ENCODE measurements around the gene CAV1. TPM values are rescaled to one million over a fixed set of nuclear protein-coding genes. Genes with fewer than 3 reads are reported as not detected.
A peak's percentile ranks its signal among the peaks of the same experiment; 100 is the strongest.

The CAV1 gene
- total and polyA plus RNA-seq, 5 donors from 2014 or later: 0.11 to 0.18 TPM; not detected in 3

GRCh38 chr7:116499168-116500077 lies 25.4 kb upstream of the CAV1 start, which contains the start of gene CAV2:
Gene CAV2 (plus strand): TSS chr7:116499738. CDS start chr7:116499782, 44 bp downstream.
- Mint-ChIP-seq H3K27me3 (peaks cover 63% of the 10 kb centered on the region), H3K4me3 (peak within 1 kb of the TSS in 3 of 4 donors; percentile 70 to 72 (median 70))

DNA sequence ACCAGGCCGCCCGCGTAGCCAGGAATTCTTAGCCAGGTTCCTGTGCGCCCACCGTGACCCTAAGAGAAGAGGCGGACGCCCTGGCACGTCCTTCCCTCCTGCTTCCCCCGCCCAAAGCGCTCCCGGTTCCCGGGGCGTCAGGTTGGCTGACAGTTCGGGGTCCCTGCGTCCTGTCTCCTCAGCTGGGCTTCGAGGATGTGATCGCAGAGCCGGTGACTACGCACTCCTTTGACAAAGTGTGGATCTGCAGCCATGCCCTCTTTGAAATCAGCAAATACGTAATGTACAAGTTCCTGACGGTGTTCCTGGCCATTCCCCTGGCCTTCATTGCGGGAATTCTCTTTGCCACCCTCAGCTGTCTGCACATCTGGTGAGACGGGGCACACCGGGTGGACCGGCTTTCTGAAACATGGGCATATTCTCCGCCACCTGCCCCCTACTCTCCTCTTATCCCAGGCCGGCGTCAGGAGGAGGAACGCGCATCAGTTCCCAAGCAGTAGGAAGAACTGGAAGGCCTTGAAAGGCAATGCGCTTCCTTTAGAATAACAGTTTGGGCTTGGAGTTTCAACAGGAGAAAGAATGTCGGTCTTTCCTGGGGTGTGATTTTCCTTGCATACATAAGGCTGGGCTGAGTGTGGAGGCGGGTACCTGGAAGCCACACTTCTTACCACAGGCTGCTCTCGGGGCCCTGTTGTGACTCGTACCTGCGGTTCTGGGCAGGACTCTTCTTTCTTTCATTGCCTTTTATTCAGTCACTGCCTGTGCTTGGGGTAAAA lies 24.6 kb upstream of the CAV1 start:
- no peak overlapping the region for H3K27ac Mint-ChIP-seq
- peak in 1 of 2 donors; percentile 62 for ATAC-seq (ENCODE audit: low read depth in 2 of 2)
- H3K27me3 ChIP-seq (ENCODE audit: control insufficient read depth, insufficient read depth, low read length): peaks cover 41% of the 10 kb centered on the region
- no peak overlapping the region for H3K4me3 ChIP-seq (ENCODE audit: low read depth, low read length)
- H3K4me1 Mint-ChIP-seq: peaks cover 0 to 9% (median 7%) of the 10 kb centered on the region in 4 donors
- H3K27ac ChIP-seq (ENCODE audit: insufficient read depth, low read length, poor library complexity, severe bottlenecking): no peak overlapping the region
- peaks cover 0 to 4% (median 0%) of the 10 kb centered on the region in 7 donors for H3K9me3 Mint-ChIP-seq
- no peaks in the 10 kb centered on the region for H3K36me3 ChIP-seq (ENCODE audit: control insufficient read depth, insufficient read depth, low read length)
- DNase-seq: peak in 1 of 3 donors; percentile 12
- peaks cover 7% of the 10 kb centered on the region for H3K4me1 ChIP-seq (ENCODE audit: control insufficient read depth, insufficient read depth, low read length, poor library complexity, severe bottlenecking)
- H3K27me3 Mint-ChIP-seq: peaks cover 70% of the 10 kb centered on the region
- no peaks in the 10 kb centered on the region for H3K36me3 Mint-ChIP-seq
- peak overlapping the region in 3 of 4 donors; percentile 70 to 72 (median 70) for H3K4me3 Mint-ChIP-seq
- H3K9me3 ChIP-seq (ENCODE audit: control insufficient read depth in 2 of 2, low read length in 2 of 2): no peaks in the 10 kb centered on the region

More at GRCh38 chr7:116499168-116500077, 25.4 kb upstream of the CAV1 start, which contains the start of gene CAV2:
- no peaks in the 10 kb centered on the region for H3K36me3 Mint-ChIP-seq
- H3K9me3 Mint-ChIP-seq: peaks cover 0 to 4% (median 0%) of the 10 kb centered on the region in 7 donors
- ATAC-seq (ENCODE audit: low read depth in 2 of 2) (peak in 1 of 2 donors; percentile 13), DNase-seq (no peak)
- no peak within 1 kb of the TSS for H3K27ac Mint-ChIP-seq
- no peak within 1 kb of the TSS for H3K27ac ChIP-seq (ENCODE audit: insufficient read depth, low read length, poor library complexity, severe bottlenecking)
- no peaks in the 10 kb centered on the region for H3K36me3 ChIP-seq (ENCODE audit: control insufficient read depth, insufficient read depth, low read length)
- no peak within 1 kb of the TSS for H3K4me3 ChIP-seq (ENCODE audit: low read depth, low read length)
- no peaks in the 10 kb centered on the region for H3K9me3 ChIP-seq (ENCODE audit: control insufficient read depth in 2 of 2, low read length in 2 of 2)
- peaks cover 0 to 9% (median 7%) of the 10 kb centered on the region in 4 donors for H3K4me1 Mint-ChIP-seq
- peaks cover 42% of the 10 kb centered on the region for H3K27me3 ChIP-seq (ENCODE audit: control insufficient read depth, insufficient read depth, low read length)
- H3K4me1 ChIP-seq (ENCODE audit: control insufficient read depth, insufficient read depth, low read length, poor library complexity, severe bottlenecking): peaks cover 7% of the 10 kb centered on the region

DNA sequence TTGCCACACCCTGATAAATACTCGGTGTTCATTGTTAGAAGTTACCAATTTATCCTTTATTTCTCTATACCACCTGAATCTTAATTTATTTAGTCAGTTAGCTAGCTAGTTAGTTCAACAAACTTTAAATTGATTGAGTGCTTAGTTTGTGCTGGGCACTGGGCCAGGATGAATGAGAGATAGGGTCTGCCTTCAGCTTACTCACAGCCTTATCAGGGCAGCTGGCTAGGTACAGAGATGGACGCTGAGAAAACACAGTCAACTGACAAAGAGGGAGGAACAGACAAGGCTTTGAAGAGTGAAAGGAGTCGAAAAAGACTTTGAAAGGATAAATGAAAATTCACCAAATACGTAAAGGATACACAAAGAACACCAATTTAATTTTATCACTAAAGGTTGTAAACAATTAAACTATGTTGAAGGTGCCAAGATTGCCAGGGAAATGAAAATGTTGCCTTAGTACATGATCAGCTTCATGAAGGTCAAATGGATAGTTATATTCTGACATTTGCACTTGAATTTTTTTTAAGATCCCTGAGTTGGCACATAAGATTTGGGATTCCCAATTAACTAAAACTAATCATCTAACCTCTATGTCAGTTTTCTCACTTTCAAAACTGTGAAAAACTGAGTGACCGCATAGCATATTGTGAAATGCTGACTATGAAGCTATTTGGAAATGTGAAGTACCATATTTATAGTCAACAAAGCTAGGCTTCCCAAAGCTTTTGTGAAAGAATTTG lies 23.2 kb upstream of the CAV1 start:
- H3K36me3 ChIP-seq (ENCODE audit: control insufficient read depth, insufficient read depth, low read length): no peaks in the 10 kb centered on the region
- ATAC-seq (ENCODE audit: low read depth in 2 of 2): no peak
- H3K27me3 Mint-ChIP-seq: peaks cover 69% of the 10 kb centered on the region

GRCh38 chr7:116502201-116503096 lies 22.4 kb upstream of the CAV1 start:
- Histone ChIP-seq H3K27me3 (ENCODE audit: control insufficient read depth, insufficient read depth, low read length) (peaks cover 40% of the 10 kb centered on the region), H3K4me1 (ENCODE audit: control insufficient read depth, insufficient read depth, low read length, poor library complexity, severe bottlenecking) (peaks cover 7% of the 10 kb centered on the region), H3K9me3 (ENCODE audit: control insufficient read depth in 2 of 2, low read length in 2 of 2) (no peaks in the 10 kb centered on the region), H3K4me3 (ENCODE audit: low read depth, low read length) (no peak overlapping the region), H3K27ac (ENCODE audit: insufficient read depth, low read length, poor library complexity, severe bottlenecking) (no peak overlapping the region), H3K36me3 (ENCODE audit: control insufficient read depth, insufficient read depth, low read length) (no peaks in the 10 kb centered on the region)
- peak overlapping the region in 1 of 4 donors; percentile 43 for H3K4me3 Mint-ChIP-seq
- no peaks in the 10 kb centered on the region for H3K36me3 Mint-ChIP-seq
- DNase-seq (no peak), ATAC-seq (ENCODE audit: low read depth in 2 of 2) (no peak)
- H3K27ac Mint-ChIP-seq: no peak overlapping the region
- H3K9me3 Mint-ChIP-seq: peaks cover 0 to 4% (median 0%) of the 10 kb centered on the region in 7 donors
- peaks cover 0 to 9% (median 7%) of the 10 kb centered on the region in 4 donors for H3K4me1 Mint-ChIP-seq
- peaks cover 65% of the 10 kb centered on the region for H3K27me3 Mint-ChIP-seq

More for the DNA sequence above, 23.2 kb upstream of the CAV1 start:
- DNase-seq: no peak
- Mint-ChIP-seq H3K4me1 (peaks cover 0 to 9% (median 7%) of the 10 kb centered on the region in 4 donors), H3K9me3 (peaks cover 0 to 4% (median 0%) of the 10 kb centered on the region in 7 donors), H3K36me3 (no peaks in the 10 kb centered on the region), H3K4me3 (no peak overlapping the region), H3K27ac (no peak overlapping the region)
- H3K9me3 ChIP-seq (ENCODE audit: control insufficient read depth in 2 of 2, low read length in 2 of 2): no peaks in the 10 kb centered on the region
- H3K4me3 ChIP-seq (ENCODE audit: low read depth, low read length): no peak overlapping the region
- H3K27ac ChIP-seq (ENCODE audit: insufficient read depth, low read length, poor library complexity, severe bottlenecking): no peak overlapping the region
- peaks cover 41% of the 10 kb centered on the region for H3K27me3 ChIP-seq (ENCODE audit: control insufficient read depth, insufficient read depth, low read length)
- peaks cover 7% of the 10 kb centered on the region for H3K4me1 ChIP-seq (ENCODE audit: control insufficient read depth, insufficient read depth, low read length, poor library complexity, severe bottlenecking)

DNA sequence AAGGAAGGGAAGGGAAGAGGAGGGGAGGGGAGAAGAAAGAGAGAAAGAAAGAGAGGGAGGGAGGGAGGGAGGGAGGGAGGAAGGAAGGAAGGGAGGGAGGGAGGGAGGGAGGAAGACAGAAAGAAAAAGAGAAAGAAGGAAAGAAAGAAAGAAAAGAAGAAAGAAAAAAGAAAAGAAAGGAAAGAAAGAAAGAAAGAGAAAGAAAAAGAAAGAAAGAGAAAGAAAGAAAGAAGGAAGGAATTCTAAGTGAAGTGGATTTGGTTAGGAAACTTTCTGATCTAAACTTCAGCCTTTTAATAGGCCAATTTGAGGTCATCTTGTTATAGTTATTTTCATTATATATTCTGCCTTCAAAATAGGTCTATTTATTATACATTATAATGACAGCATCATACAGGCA lies 21.0 kb upstream of the CAV1 start:
- H3K27me3 Mint-ChIP-seq: peaks cover 53% of the 10 kb centered on the region

GRCh38 chr7:116505278-116505677 lies 19.6 kb upstream of the CAV1 start:
- Histone ChIP-seq H3K4me1 (ENCODE audit: control insufficient read depth, insufficient read depth, low read length, poor library complexity, severe bottlenecking) (peaks cover under 1% of the 10 kb centered on the region), H3K27me3 (ENCODE audit: control insufficient read depth, insufficient read depth, low read length) (peaks cover 25% of the 10 kb centered on the region), H3K9me3 (ENCODE audit: control insufficient read depth in 2 of 2, low read length in 2 of 2) (no peaks in the 10 kb centered on the region), H3K36me3 (ENCODE audit: control insufficient read depth, insufficient read depth, low read length) (no peaks in the 10 kb centered on the region), H3K4me3 (ENCODE audit: low read depth, low read length) (no peak overlapping the region), H3K27ac (ENCODE audit: insufficient read depth, low read length, poor library complexity, severe bottlenecking) (no peak overlapping the region)
- H3K4me1 Mint-ChIP-seq: peaks cover 0 to 7% (median 3%) of the 10 kb centered on the region in 4 donors
- peaks cover 46% of the 10 kb centered on the region for H3K27me3 Mint-ChIP-seq
- H3K36me3 Mint-ChIP-seq: no peaks in the 10 kb centered on the region
- H3K4me3 Mint-ChIP-seq: no peak overlapping the region
- peaks cover 0 to 3% (median 0%) of the 10 kb centered on the region in 7 donors for H3K9me3 Mint-ChIP-seq
- DNase-seq: no peak
- no peak overlapping the region for H3K27ac Mint-ChIP-seq
- no peak for ATAC-seq (ENCODE audit: low read depth in 2 of 2)

More for the DNA sequence above, 21.0 kb upstream of the CAV1 start:
- H3K4me3 Mint-ChIP-seq: no peak overlapping the region
- DNase-seq (no peak), ATAC-seq (ENCODE audit: low read depth in 2 of 2) (no peak)
- no peak overlapping the region for H3K27ac Mint-ChIP-seq
- Histone ChIP-seq H3K27ac (ENCODE audit: insufficient read depth, low read length, poor library complexity, severe bottlenecking) (no peak overlapping the region), H3K4me1 (ENCODE audit: control insufficient read depth, insufficient read depth, low read length, poor library complexity, severe bottlenecking) (peaks cover 7% of the 10 kb centered on the region), H3K36me3 (ENCODE audit: control insufficient read depth, insufficient read depth, low read length) (no peaks in the 10 kb centered on the region), H3K9me3 (ENCODE audit: control insufficient read depth in 2 of 2, low read length in 2 of 2) (no peaks in the 10 kb centered on the region), H3K4me3 (ENCODE audit: low read depth, low read length) (no peak overlapping the region), H3K27me3 (ENCODE audit: control insufficient read depth, insufficient read depth, low read length) (peaks cover 31% of the 10 kb centered on the region)
- H3K4me1 Mint-ChIP-seq: peaks cover 0 to 9% (median 6%) of the 10 kb centered on the region in 4 donors
- H3K9me3 Mint-ChIP-seq: peaks cover 0 to 4% (median 0%) of the 10 kb centered on the region in 7 donors
- H3K36me3 Mint-ChIP-seq: no peaks in the 10 kb centered on the region
